ENCODE results near the gene SLC7A6. TPM values are rescaled to one million over a fixed set of nuclear protein-coding genes. Genes with fewer than 3 reads are reported as not detected.

Gene SLC7A6
- total and polyA plus RNA-seq, 2 of the 13 experiments (the other 11 are each of a cell fraction or from before 2014, with no cell fraction given), result 35.8 to 70.8 TPM

DNA sequence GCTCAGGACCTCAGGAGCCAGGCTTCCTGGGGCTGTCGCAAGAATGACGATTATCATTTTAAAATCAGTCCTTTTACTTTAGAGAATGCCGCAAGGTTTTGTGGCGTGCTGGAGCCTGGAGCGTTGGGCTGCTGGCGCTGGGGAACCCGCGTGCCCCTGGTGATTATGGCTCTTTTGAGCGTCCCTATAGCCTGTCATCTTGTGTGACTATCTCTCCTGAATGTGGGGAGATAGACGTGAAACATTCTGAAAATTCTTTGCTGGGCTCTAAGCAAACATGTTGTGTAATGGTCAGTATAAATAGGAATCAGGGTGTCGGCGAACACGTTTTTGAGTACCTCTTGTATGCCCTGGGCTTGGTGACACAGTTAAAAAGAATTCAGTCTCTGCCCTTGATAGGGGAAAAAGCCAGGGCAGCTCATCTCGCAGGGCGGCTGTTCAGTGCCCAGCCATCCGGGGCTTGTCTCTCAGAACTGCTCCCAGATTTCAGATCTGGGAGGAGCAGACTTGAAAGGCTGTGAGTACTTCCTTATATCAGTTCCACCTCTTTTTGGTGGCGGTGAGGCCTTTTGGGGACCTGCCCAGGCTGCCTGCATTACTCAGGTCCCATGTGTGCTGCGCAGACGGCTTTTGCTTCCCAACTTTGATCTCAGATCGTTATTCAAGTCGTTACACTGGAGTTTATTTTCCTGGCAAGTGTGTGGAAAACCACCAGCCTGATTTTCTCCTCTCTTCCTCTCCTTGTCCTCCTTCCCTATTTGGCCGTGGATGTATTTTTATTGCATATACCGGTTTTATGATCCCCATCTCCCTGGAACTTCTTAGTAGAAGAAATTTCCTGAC lies 973 bp downstream of the SLC7A6 start (continued):
- TF ChIP-seq, protein P1, sequence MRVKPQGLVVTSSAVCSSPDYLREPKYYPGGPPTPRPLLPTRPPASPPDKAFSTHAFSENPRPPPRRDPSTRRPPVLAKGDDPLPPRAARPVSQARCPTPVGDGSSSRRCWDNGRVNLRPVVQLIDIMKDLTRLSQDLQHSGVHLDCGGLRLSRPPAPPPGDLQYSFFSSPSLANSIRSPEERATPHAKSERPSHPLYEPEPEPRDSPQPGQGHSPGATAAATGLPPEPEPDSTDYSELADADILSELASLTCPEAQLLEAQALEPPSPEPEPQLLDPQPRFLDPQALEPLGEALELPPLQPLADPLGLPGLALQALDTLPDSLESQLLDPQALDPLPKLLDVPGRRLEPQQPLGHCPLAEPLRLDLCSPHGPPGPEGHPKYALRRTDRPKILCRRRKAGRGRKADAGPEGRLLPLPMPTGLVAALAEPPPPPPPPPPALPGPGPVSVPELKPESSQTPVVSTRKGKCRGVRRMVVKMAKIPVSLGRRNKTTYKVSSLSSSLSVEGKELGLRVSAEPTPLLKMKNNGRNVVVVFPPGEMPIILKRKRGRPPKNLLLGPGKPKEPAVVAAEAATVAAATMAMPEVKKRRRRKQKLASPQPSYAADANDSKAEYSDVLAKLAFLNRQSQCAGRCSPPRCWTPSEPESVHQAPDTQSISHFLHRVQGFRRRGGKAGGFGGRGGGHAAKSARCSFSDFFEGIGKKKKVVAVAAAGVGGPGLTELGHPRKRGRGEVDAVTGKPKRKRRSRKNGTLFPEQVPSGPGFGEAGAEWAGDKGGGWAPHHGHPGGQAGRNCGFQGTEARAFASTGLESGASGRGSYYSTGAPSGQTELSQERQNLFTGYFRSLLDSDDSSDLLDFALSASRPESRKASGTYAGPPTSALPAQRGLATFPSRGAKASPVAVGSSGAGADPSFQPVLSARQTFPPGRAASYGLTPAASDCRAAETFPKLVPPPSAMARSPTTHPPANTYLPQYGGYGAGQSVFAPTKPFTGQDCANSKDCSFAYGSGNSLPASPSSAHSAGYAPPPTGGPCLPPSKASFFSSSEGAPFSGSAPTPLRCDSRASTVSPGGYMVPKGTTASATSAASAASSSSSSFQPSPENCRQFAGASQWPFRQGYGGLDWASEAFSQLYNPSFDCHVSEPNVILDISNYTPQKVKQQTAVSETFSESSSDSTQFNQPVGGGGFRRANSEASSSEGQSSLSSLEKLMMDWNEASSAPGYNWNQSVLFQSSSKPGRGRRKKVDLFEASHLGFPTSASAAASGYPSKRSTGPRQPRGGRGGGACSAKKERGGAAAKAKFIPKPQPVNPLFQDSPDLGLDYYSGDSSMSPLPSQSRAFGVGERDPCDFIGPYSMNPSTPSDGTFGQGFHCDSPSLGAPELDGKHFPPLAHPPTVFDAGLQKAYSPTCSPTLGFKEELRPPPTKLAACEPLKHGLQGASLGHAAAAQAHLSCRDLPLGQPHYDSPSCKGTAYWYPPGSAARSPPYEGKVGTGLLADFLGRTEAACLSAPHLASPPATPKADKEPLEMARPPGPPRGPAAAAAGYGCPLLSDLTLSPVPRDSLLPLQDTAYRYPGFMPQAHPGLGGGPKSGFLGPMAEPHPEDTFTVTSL (CRISPR knock-in tag; IDR thresholded peaks at IDR 0.05; ENCODE audit: borderline replicate concordance), result peak; percentile 76; the same call in 1 of the 2 replicates
- TF ChIP-seq, protein P2, sequence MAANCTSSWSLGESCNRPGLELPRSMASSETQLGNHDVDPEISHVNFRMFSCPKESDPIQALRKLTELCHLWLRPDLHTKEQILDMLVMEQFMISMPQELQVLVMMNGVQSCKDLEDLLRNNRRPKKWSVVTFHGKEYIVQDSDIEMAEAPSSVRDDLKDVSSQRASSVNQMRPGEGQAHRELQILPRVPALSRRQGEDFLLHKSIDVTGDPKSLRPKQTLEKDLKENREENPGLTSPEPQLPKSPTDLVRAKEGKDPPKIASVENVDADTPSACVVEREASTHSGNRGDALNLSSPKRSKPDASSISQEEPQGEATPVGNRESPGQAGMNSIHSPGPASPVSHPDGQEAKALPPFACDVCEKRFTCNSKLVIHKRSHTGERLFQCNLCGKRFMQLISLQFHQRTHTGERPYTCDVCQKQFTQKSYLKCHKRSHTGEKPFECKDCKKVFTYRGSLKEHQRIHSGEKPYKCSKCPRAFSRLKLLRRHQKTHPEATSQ (CRISPR knock-in tag; IDR thresholded peaks at IDR 0.05; ENCODE audit: borderline replicate concordance), result no peak
- TF ChIP-seq ZNF121 (CRISPR knock-in tag; IDR thresholded peaks at IDR 0.05), result no peak
- no peak for TF ChIP-seq ZNF577 (CRISPR knock-in tag; IDR thresholded peaks at IDR 0.05; ENCODE audit: borderline replicate concordance, low read depth)
- peak; percentile 89; the same call in 1 of the 2 replicates for TF ChIP-seq SOX5 (CRISPR knock-in tag; IDR thresholded peaks at IDR 0.05; ENCODE audit: borderline replicate concordance)
- TF ChIP-seq ZNF430 (CRISPR knock-in tag; IDR thresholded peaks at IDR 0.05), result peak; percentile 80
- TF ChIP-seq KDM5B (CRISPR knock-in tag; IDR thresholded peaks at IDR 0.05; ENCODE audit: borderline replicate concordance), result peak; percentile 74; the same call in 1 of the 2 replicates
- peak; percentile 21; the same call in 1 of the 2 replicates for TF ChIP-seq SMC3 (IDR thresholded peaks at IDR 0.05; ENCODE audit: low read length)
- TF ChIP-seq ZMAT3 (CRISPR knock-in tag; conservative IDR thresholded peaks at IDR 0.05), result peak; percentile 28; the same call in 1 of the 2 replicates
- TF ChIP-seq, protein P3, sequence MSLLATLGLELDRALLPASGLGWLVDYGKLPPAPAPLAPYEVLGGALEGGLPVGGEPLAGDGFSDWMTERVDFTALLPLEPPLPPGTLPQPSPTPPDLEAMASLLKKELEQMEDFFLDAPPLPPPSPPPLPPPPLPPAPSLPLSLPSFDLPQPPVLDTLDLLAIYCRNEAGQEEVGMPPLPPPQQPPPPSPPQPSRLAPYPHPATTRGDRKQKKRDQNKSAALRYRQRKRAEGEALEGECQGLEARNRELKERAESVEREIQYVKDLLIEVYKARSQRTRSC (CRISPR knock-in tag; IDR thresholded peaks at IDR 0.05; ENCODE audit: low read depth), result no peak; the same call in 1 of the 2 replicates
- no peak for TF ChIP-seq PLRG1 (conservative IDR thresholded peaks at IDR 0.05)
- TF ChIP-seq ZNF709 (CRISPR knock-in tag; IDR thresholded peaks at IDR 0.05), result no peak
- TF ChIP-seq, protein P4, sequence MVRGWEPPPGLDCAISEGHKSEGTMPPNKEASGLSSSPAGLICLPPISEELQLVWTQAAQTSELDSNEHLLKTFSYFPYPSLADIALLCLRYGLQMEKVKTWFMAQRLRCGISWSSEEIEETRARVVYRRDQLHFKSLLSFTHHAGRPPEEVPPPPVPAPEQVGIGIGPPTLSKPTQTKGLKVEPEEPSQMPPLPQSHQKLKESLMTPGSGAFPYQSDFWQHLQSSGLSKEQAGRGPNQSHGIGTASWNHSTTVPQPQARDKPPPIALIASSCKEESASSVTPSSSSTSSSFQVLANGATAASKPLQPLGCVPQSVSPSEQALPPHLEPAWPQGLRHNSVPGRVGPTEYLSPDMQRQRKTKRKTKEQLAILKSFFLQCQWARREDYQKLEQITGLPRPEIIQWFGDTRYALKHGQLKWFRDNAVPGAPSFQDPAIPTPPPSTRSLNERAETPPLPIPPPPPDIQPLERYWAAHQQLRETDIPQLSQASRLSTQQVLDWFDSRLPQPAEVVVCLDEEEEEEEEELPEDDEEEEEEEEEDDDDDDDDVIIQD (CRISPR knock-in tag; IDR thresholded peaks at IDR 0.05; ENCODE audit: low read depth), result no peak; the same call in 1 of the 2 replicates
- TF ChIP-seq ZIK1 (CRISPR knock-in tag; IDR thresholded peaks at IDR 0.05; ENCODE audit: borderline replicate concordance, low read depth), result no peak
- peak; percentile 73; the same call in 1 of the 2 replicates for TF ChIP-seq KLF9 (CRISPR knock-in tag; IDR thresholded peaks at IDR 0.05; ENCODE audit: low read depth)
- TF ChIP-seq KLF11 (CRISPR knock-in tag; IDR thresholded peaks at IDR 0.05), result no peak; the same call in 1 of the 2 replicates
- no peak for TF ChIP-seq CBX1 (IDR thresholded peaks at IDR 0.05; ENCODE audit: low read depth)
- TF ChIP-seq, protein P5, sequence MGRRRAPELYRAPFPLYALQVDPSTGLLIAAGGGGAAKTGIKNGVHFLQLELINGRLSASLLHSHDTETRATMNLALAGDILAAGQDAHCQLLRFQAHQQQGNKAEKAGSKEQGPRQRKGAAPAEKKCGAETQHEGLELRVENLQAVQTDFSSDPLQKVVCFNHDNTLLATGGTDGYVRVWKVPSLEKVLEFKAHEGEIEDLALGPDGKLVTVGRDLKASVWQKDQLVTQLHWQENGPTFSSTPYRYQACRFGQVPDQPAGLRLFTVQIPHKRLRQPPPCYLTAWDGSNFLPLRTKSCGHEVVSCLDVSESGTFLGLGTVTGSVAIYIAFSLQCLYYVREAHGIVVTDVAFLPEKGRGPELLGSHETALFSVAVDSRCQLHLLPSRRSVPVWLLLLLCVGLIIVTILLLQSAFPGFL (CRISPR knock-in tag; IDR thresholded peaks at IDR 0.05), result no peak
- TF ChIP-seq SNRNP70 (IDR thresholded peaks at IDR 0.05; ENCODE audit: low read depth, low read length), result no peak
